ENCODE results near the gene NPW.

NPW gene

GRCh38 chr16:2037115-2037514 is 17.5 kb downstream of the NPW start:
- no peak for DNase-seq

GRCh38 chr16:2037647-2038381 is 18.2 kb downstream of the NPW start:
- no peak for DNase-seq

- no peak for DNase-seq
These were observed 19.0 kb downstream of the NPW start for GRCh38 chr16:2038382-2039231.

DNA sequence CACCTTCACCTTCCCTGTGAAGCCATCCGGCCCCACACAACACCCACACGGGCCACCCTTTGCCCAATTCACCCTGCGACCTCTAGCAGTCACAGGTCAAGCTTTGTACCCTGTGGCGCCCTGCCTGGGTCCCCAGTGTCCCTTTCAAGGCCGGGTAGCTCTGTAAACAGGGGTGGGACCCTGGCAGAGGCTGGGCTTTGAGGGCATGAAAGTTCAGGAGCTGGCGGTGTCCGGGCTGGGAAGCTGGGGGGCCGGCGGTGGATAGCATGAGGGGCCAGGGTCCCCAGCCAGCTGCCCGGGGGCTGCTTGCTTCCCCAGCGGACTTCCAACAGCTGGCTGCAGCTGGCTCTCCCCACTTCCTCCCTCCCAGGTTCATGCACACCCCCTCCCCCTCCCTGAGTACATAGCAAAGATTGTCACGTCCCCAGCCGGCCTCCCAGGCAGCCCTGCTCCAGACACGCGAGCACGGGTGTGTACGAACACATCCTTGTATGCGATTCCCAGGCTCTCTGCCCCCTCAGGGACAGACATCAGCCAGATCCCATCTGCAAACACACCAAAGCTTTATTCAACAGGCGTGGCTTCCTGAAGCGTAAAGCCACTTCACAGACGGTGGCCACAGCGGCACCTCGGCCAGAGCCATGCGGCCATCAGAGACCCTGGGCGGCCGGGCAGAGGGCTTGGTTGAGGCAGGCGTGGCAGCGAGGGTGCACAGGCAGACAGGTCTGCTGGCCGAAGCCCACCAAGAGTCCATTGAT is 19.9 kb downstream of the NPW start:
- DNase-seq: no peak

- no peak for DNase-seq
These were observed 20.6 kb downstream of the NPW start for GRCh38 chr16:2040041-2040786.

- no peak for DNase-seq
These were observed 21.4 kb downstream of the NPW start for GRCh38 chr16:2040787-2041522.

GRCh38 chr16:2042171-2042985 is 22.8 kb downstream of the NPW start:
- no peak for DNase-seq

DNA sequence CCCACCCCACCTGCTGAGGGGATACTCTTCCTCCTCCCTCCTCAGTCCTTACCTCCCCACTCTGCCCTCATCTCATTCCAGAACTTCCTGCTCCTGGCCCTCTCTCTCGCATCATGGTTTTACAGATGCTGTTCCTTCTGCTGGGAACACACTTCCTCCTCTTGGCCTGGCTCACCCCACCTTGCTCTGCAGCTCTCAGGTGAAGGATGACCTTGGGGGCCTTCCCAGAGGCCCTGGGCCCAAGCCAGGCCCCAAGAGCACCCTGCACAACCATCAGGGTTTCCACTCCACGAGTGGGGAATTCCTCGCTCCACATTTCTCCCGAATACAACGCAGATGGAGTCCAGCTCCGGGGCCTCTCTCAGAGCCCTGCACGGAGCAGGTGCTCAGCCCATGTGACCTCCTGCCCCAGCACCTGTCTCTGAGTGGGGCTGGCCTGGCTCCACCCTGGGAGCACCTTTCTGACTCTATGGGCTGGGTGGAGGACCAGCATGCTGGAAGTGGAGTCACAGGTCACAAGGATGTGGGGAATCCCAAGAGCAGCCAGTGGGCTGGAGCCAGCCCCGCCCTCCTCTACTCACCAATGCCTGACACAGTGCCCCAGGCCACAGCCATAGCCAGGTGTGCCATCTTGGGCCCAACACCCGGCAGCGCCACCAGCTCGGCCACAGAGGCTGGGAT is 23.5 kb downstream of the NPW start:
- no peak for DNase-seq

- no peak for DNase-seq
These were observed 24.3 kb downstream of the NPW start for GRCh38 chr16:2043667-2044451.

GRCh38 chr16:2044541-2044940 is 25.0 kb downstream of the NPW start:
- no peak for DNase-seq

DNA sequence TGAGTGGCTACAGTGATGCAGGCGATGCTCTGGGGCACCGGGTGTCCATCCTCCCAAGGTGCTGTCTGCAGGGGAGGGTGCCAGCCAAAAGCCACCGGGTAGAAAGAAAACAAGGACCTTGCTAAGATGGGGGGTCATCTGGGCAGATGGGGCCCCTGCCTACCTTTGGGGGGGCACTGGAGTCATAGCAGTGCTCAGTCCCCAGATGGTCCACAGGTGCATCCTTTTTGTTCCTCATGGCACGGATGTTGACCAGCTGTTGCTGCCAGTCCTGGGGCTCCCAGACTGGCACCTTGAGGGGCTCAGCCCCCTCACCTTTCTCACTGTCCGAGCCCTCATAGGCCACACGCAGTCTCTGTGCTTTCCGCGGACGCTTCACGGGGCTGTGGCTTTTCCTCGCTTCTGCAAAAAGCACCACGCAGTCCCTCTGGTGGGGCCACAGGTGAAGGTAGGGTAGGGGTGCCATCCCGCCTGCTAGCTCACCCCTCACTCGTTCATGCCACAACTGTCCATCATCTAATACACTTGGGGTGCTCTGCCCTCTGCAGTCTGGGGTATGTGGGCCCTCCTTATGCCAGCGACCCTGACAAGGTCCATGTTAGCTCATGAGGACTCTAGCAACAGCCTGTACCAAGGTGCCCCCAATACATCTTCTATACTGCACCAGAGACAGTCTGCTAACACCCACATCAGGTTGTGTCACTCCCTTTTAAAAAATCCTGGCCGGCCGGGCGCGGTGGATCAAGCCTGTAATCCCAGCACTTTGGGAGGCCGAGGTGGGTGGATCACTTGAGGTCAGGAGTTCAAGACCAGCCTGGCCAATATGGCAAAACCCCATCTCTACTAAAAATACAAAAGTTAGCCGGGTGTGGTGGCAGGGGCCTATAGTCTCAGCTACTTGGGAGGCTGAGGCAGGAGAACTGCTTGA is 26.6 kb downstream of the NPW start:
- DNase-seq: no peak

DNA sequence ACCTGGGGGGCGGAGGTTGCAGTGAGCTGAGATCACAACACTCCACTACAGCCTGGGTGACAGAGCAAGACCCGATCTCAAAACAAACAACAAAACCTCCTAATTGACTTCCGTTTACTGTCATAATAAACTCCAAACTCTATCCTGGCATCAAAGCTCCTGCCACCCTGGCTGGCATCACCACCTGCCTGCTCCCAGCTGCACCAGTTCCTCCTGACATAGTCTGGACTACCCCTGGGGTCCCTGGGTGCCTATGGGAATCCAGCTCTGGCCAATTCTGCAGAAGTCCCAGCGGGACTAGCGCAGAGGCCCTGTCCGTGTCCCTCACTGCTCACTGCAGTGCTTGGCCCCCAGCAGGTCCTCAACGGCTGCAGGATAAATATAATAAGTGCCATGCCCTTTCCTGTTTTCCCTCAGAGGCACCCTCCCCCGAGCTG is 27.3 kb downstream of the NPW start:
- no peak for DNase-seq

DNA sequence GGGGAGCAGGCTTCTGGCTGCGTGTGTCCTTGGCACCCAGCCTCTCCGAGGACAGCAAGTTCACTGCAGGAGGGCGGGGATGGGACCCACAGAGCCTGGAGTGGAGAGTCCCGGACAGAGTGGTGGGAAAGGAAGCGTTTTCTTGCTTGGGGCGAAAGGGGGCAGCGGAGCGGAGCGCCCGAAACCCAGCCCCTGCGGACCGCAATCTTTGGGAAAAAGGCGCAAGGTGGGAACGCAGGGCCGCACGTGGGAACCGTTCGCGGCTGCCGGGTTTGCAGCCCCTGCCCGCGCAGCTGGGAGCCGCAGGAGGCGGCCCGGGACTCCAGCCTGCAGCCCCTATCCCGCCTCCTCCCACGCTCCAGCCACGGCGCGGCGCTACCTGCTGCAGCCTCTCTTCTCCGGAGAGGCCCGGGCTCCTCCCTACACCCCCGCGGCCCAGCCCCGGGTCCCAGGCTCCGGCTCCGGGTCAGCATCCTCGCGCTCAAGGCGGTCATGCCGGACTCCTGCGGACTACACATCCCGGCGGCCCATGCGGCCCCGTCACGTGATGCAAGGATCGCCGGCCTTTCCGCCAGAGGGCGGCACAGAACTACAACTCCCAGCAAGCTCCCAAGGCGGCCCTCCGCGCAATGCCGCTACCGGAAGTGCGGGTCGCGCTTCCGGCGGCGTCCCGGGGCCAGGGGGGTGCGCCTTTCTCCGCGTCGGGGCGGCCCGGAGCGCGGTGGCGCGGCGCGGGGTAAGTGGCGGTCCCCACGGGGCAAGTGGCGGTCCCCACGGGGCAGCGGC is 27.9 kb downstream of the NPW start, which contains the start of the genes NTHL1 and TSC2:
TSS of gene NTHL1 (minus strand) at position 505 of the 786 bp plus-strand sequence. CDS start at position 494, 11 bp downstream.
TSS of gene TSC2 (plus strand) at position 656 of the 786 bp plus-strand sequence. CDS start 631 bp downstream, outside the sequence.
- peak; percentile 92 for DNase-seq

GRCh38 chr16:2048116-2048543 is 28.5 kb downstream of the NPW start:
- DNase-seq: no peak

- DNase-seq: no peak
These were observed 33.6 kb downstream of the NPW start for GRCh38 chr16:2053211-2053610.

DNA sequence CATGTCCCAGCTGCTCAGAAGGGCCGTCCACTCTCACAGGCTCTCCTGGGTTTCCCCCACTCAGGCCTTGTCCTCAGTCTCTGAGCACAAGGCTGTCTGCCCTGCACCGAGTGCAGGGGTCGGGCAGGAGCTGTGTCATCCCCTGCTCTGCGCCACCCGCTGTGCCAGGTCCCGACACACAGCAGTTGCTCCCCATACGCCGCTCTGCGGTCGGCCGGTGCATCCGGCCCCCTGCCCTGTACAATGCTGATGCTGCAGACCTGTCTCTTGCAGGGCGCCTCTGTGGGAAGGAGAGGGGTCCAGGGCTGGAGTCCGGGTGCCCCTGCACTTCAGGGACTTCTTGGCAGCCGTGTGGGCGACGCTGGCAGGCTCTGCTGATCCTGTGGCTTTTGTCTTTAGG is 34.3 kb downstream of the NPW start:
- DNase-seq: no peak

- DNase-seq: peak; percentile 44
These were observed 35.1 kb downstream of the NPW start for GRCh38 chr16:2054543-2055245.
